OCI-LY7 (cell line): Measurements from ENCODE around the gene NUP205. TPM values are rescaled to one million over a fixed set of nuclear protein-coding genes. Genes with fewer than 3 reads are reported as not detected.
"Not testable (repeated sequence)": the region's sequence is repeated elsewhere in the genome, so short reads cannot be mapped to it uniquely, and the experiment has no call there.

Experiments used
- BruUV-seq: library from RNA; stranded (reverse); fragments of 400-500 nt; replicated peaks from 2 replicates; lab custom pipeline; 2021; lab: Mats Ljungman, UMichigan
- CTCF ChIA-PET: fragments of 300-600 bp; sonication (Branson Sonifier 250); formaldehyde crosslinking; loops from one replicate; lab custom pipeline; 2022; ENCODE audit warnings: antibody characterized with exemption; ENCODE audit not compliant: unreplicated experiment; lab: Charles Lee
- POLR2A ChIA-PET: fragments of 300-600 bp; sonication (Branson Sonifier 250); formaldehyde crosslinking; loops from one replicate; lab custom pipeline; 2022; ENCODE audit warnings: antibody characterized with exemption; lab: Charles Lee
- DNase-seq: peaks from one replicate; pipeline ENCODE4 v3.0.0-alpha.2; 2015; ENCODE audit warnings: low spot score
- H2AFZ ChIP-seq: fragments of 200-600 bp; sonication (generic), shearing (Covaris generic); 2 replicates; pipeline ENCODE4 v1.6.1; 2014; ENCODE audit warnings: mild to moderate bottlenecking, antibody characterized with exemption, low read length, moderate library complexity
- H3K27ac ChIP-seq: fragments of 200-600 bp; sonication (generic); 2 replicates; pipeline ENCODE4 v1.5.1; 2014; ENCODE audit warnings: mixed run types, low read depth, mild to moderate bottlenecking, moderate library complexity, low read length, inconsistent platforms; ENCODE audit not compliant: poor library complexity, severe bottlenecking
- H3K36me3 ChIP-seq: fragments of 200-600 bp; sonication (generic); 2 replicates; pipeline ENCODE4 v1.6.1; 2014; ENCODE audit warnings: mild to moderate bottlenecking, antibody characterized with exemption, low read length, moderate library complexity, mixed read lengths; ENCODE audit not compliant: insufficient read depth
- H3K4me1 ChIP-seq: fragments of 200-600 bp; sonication (generic); 2 replicates; pipeline ENCODE4 v1.5.1; 2014; ENCODE audit warnings: mild to moderate bottlenecking, low read length; ENCODE audit not compliant: insufficient read depth, poor library complexity, severe bottlenecking
- H3K4me2 ChIP-seq: fragments of 200-600 bp; sonication (generic); 2 replicates; pipeline ENCODE4 v1.6.1; 2014; ENCODE audit warnings: mild to moderate bottlenecking, low read length
- H3K4me3 ChIP-seq: fragments of 200-600 bp; sonication (generic); 2 replicates; pipeline ENCODE4 v1.5.1; 2014; ENCODE audit warnings: mild to moderate bottlenecking, low read depth, low read length; ENCODE audit not compliant: poor library complexity, severe bottlenecking
- H3K79me2 ChIP-seq: fragments of 200-600 bp; sonication (generic); 2 replicates; pipeline ENCODE4 v1.6.1; 2016; ENCODE audit warnings: low read depth, mild to moderate bottlenecking, low read length, moderate library complexity, mixed read lengths; ENCODE audit not compliant: insufficient read depth
- H3K9me2 ChIP-seq: fragments of 200-600 bp; sonication (generic); 2 replicates; pipeline ENCODE4 v1.6.1; 2016; ENCODE audit warnings: mild to moderate bottlenecking, low read length, mixed read lengths; ENCODE audit not compliant: insufficient read depth
- H3K9me3 ChIP-seq: fragments of 200-600 bp; sonication (generic); 2 replicates; pipeline ENCODE4 v1.6.1; 2014; ENCODE audit warnings: mild to moderate bottlenecking, mixed run types, low read length, mixed read lengths
- H4K20me1 ChIP-seq: fragments of 200-600 bp; sonication (generic); 2 replicates; pipeline ENCODE4 v1.6.1; 2014; ENCODE audit warnings: mild to moderate bottlenecking, antibody characterized with exemption, low read length, moderate library complexity, mixed read lengths; ENCODE audit not compliant: insufficient read depth
- EZH2phosphoT487 ChIP-seq: fragments of 200-600 bp; sonication (generic); IDR thresholded peaks from 2 replicates; pipeline ENCODE4 v1.6.1; 2018; ENCODE audit warnings: low read depth, borderline replicate concordance, mild to moderate bottlenecking, mixed run types, antibody characterized with exemption, low read length, moderate library complexity, mixed read lengths
- intact Hi-C: fragments of 100-400 bp; cut with micrococcal nuclease; formaldehyde crosslinking; loops from one replicate; pipeline ENCODE4 v1.10.0; 2022; ENCODE audit not compliant: unreplicated experiment
- total RNA-seq, 2 experiments: library from RNA; depleted of rRNA in 1 of 2; stranded (reverse); fragments of >200 nt in 1 of 2; shearing (Covaris generic) in 1 of 2; gene quantifications; 2 replicates each; pipeline ENCODE4 v1.2.3, GENCODE V29; 2014 to 2022
- TF ChIP-seq, protein P1 (sequence below): fragments of 200-600 bp; sonication (generic); conservative IDR thresholded peaks from 2 replicates; pipeline ENCODE4 v1.5.1; 2014; ENCODE audit warnings: mild to moderate bottlenecking, antibody characterized with exemption, low read length, moderate library complexity, mixed read lengths

The NUP205 gene
- total RNA-seq, 2 experiments from 2014 or later: 115 to 132 TPM

- POLR2A ChIA-PET: interaction anchor here (0.7 kb wide), 2 partner anchors 55 to 1621 kb away, joined by 3 read pairs; no protein-coding TSS in a partner anchor
- no peaks in the 10 kb centered on the region for H3K9me2 ChIP-seq
Observed at GRCh38 chr7:135666156-135666555, 108.4 kb downstream of the NUP205 start.

DNA sequence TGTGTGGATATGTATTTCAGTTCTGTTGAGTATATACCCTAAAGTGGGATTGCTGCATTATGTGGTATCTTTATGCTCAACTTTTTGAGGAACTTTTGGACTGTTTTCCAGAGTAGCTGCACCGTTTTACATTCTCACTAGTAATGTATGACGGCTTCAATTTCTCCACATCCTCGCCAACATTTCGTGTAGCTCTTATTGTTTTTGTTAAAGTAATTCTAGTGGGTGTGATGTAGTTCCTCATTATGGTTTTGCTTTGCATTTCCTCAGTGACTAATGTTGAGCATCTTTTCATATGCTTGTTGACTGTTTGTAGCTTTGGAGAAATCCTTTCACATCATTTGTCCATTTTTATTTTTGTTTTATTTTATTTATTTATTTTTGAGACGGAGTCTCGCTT lies 109.1 kb downstream of the NUP205 start:
- no TSS peak for BruUV-seq
- Histone ChIP-seq H4K20me1 (no peaks in the 10 kb centered on the region), H3K4me2 (no peak overlapping the region), H2AFZ (no peak overlapping the region), H3K36me3 (peaks cover 25% of the 10 kb centered on the region), H3K4me1 (peaks cover 18% of the 10 kb centered on the region), H3K27ac (no peak overlapping the region), H3K79me2 (peaks cover 17% of the 10 kb centered on the region; the same call in 1 of the 2 replicates), H3K9me3 (peaks cover 16% of the 10 kb centered on the region), H3K4me3 (no peak overlapping the region), H3K9me2 (no peaks in the 10 kb centered on the region)
- TF ChIP-seq, protein P1, sequence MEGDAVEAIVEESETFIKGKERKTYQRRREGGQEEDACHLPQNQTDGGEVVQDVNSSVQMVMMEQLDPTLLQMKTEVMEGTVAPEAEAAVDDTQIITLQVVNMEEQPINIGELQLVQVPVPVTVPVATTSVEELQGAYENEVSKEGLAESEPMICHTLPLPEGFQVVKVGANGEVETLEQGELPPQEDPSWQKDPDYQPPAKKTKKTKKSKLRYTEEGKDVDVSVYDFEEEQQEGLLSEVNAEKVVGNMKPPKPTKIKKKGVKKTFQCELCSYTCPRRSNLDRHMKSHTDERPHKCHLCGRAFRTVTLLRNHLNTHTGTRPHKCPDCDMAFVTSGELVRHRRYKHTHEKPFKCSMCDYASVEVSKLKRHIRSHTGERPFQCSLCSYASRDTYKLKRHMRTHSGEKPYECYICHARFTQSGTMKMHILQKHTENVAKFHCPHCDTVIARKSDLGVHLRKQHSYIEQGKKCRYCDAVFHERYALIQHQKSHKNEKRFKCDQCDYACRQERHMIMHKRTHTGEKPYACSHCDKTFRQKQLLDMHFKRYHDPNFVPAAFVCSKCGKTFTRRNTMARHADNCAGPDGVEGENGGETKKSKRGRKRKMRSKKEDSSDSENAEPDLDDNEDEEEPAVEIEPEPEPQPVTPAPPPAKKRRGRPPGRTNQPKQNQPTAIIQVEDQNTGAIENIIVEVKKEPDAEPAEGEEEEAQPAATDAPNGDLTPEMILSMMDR: no peak
- no peak for TF ChIP-seq EZH2phosphoT487
- ChIA-PET CTCF (no interaction called here), POLR2A (interaction anchor here (0.7 kb wide), 1 partner anchor 56 kb away, joined by 3 read pairs; no protein-coding TSS in a partner anchor)
- intact Hi-C loops: loop anchor here (10.0 kb wide), 1 partner anchor 682 kb away; the partner anchor contains the start of gene AGBL3
- no peak for DNase-seq

More at GRCh38 chr7:135666156-135666555, 108.4 kb downstream of the NUP205 start:
- intact Hi-C loops: loop anchor here (10.0 kb wide), 1 partner anchor 681 kb away; the partner anchor contains the start of gene AGBL3
- H3K4me2 ChIP-seq: no peak overlapping the region
- no peaks in the 10 kb centered on the region for H4K20me1 ChIP-seq
- H3K4me3 ChIP-seq: no peak overlapping the region
- H3K4me1 ChIP-seq: peaks cover 19% of the 10 kb centered on the region
- H3K9me3 ChIP-seq: peaks cover 16% of the 10 kb centered on the region
- CTCF ChIA-PET: no interaction called here
- H3K36me3 ChIP-seq: peaks cover 25% of the 10 kb centered on the region
- DNase-seq: no peak
- no peak for TF ChIP-seq EZH2phosphoT487
- TF ChIP-seq, protein P1: no peak
- H3K79me2 ChIP-seq: peaks cover 17% of the 10 kb centered on the region; the same call in 1 of the 2 replicates
- no peak overlapping the region for H2AFZ ChIP-seq
- BruUV-seq: no TSS peak
- H3K27ac ChIP-seq: no peak overlapping the region

- DNase-seq, H3K27ac ChIP-seq, H2AFZ ChIP-seq, H3K4me2 ChIP-seq, CTCF ChIA-PET, H3K4me3 ChIP-seq, BruUV-seq, POLR2A ChIA-PET, H4K20me1 ChIP-seq, H3K9me2 ChIP-seq: not testable (repeated sequence)
- intact Hi-C loops: loop anchor here (10.0 kb wide), 1 partner anchor 683 kb away; the partner anchor contains the start of gene AGBL3
- H3K36me3 ChIP-seq: peaks cover 25% of the 10 kb centered on the region
- H3K4me1 ChIP-seq: peaks cover 15% of the 10 kb centered on the region
- peaks cover 16% of the 10 kb centered on the region; the same call in 1 of the 2 replicates for H3K79me2 ChIP-seq
- H3K9me3 ChIP-seq: peaks cover 16% of the 10 kb centered on the region
Observed at GRCh38 chr7:135667626-135668025, 109.9 kb downstream of the NUP205 start.

- POLR2A ChIA-PET, H3K4me1 ChIP-seq, CTCF ChIA-PET, H4K20me1 ChIP-seq, H3K4me2 ChIP-seq, BruUV-seq, H3K27ac ChIP-seq, H3K9me2 ChIP-seq, H3K4me3 ChIP-seq, DNase-seq, H3K79me2 ChIP-seq, H2AFZ ChIP-seq: not testable (repeated sequence)
- Histone ChIP-seq H3K36me3 (peaks cover 25% of the 10 kb centered on the region), H3K9me3 (peaks cover 16% of the 10 kb centered on the region)
- intact Hi-C loops: loop anchor here (10.0 kb wide), 1 partner anchor 684 kb away; the partner anchor contains the start of gene AGBL3
Observed at GRCh38 chr7:135668852-135669395, 111.2 kb downstream of the NUP205 start.
